ENCODE measurements around the gene DNAL1.
A peak's percentile ranks its signal among the peaks of the same experiment; 100 is the strongest.

The DNAL1 gene

DNA sequence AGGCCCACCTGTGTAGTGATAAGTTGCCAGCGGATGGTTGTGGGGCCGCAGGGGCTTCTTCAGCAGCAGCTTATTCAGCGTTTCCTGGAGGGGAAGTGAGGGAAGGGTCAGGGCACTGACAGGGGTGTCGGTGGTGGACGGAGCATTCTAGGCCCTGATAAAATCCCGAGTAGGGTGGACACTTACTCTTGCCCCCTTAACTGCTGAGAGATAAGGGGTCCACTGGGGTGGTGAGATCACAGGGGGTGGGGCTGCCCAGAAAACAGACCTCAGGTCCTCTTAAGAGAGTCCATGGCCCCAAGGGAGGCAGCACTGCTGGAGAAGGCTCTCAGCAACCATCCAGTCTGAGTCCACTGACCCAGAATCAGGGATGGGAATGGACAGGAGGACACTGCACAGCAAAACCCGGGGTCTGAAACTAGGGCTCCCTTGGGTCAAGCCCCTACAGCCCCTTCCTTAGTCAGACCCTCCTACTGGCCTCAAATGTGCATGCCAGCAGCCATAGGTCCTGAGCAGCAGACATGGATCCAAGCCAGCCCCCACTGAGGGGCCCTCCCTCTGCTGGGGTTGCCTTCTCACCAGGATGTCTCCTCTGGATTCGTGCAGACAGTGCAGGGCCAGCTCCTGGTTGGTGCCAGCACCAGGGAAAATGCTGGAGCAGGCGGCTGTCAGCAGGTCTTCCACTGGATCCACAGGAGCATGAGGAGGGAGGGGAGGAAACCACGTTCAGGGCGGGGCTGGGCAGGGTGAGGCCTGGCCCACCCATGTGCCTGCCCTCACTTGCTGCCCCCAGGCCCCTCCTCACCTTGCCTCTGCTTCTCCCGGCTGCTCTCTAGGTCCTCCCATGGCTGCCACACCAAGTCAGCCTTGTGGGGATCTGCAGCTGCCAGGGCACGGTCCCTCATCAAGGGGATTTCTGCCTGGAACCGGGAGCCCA is 81.5 kb downstream of the DNAL1 start:
- peaks cover 54% of the 10 kb centered on the region for H3K36me3 ChIP-seq (ENCODE audit: control insufficient read depth, insufficient read depth, low read length, severe bottlenecking)
- peaks cover 62% of the 10 kb centered on the region for H3K4me1 ChIP-seq (ENCODE audit: control insufficient read depth, insufficient read depth, low read length)
- no peaks in the 10 kb centered on the region for H3K9me3 ChIP-seq (ENCODE audit: control insufficient read depth, low read length)
- H3K27me3 ChIP-seq (replicated peaks; ENCODE audit: control insufficient read depth, insufficient read depth, low read length) = no peaks in the 10 kb centered on the region
- DNase-seq (ENCODE audit: low read depth) = no peak
- H3K9ac ChIP-seq (ENCODE audit: low read length) = peak overlapping the region; percentile 88
- no peak overlapping the region for H3K4me3 ChIP-seq (ENCODE audit: low read length)

DNA sequence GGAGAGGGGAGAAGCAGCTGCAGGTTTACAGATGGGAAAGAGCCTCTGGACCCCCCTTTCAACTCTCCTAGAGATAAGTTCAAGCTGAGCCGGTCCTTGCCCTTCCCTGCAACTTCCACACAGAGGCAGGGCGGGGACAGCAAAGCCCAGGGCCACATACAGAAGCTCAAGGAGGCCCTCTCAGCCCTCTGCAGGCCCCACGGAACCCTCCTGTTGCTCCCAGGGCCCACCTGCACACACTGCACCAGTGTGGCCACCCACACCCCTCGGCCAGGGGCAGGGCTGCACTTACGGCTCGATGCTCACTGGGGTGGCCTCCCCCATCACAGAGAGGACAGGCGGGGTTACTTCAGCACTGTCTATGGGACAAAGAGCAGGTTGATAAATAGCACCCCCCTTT is 82.4 kb downstream of the DNAL1 start:
- no peaks in the 10 kb centered on the region for H3K9me3 ChIP-seq (ENCODE audit: control insufficient read depth, low read length)
- H3K27me3 ChIP-seq (replicated peaks; ENCODE audit: control insufficient read depth, insufficient read depth, low read length) = no peaks in the 10 kb centered on the region
- peak overlapping the region; percentile 88 for H3K9ac ChIP-seq (ENCODE audit: low read length)
- DNase-seq (ENCODE audit: low read depth) = no peak
- peaks cover 62% of the 10 kb centered on the region for H3K4me1 ChIP-seq (ENCODE audit: control insufficient read depth, insufficient read depth, low read length)
- H3K36me3 ChIP-seq (ENCODE audit: control insufficient read depth, insufficient read depth, low read length, severe bottlenecking) = peaks cover 49% of the 10 kb centered on the region
- H3K4me3 ChIP-seq (ENCODE audit: low read length) = no peak overlapping the region

DNA sequence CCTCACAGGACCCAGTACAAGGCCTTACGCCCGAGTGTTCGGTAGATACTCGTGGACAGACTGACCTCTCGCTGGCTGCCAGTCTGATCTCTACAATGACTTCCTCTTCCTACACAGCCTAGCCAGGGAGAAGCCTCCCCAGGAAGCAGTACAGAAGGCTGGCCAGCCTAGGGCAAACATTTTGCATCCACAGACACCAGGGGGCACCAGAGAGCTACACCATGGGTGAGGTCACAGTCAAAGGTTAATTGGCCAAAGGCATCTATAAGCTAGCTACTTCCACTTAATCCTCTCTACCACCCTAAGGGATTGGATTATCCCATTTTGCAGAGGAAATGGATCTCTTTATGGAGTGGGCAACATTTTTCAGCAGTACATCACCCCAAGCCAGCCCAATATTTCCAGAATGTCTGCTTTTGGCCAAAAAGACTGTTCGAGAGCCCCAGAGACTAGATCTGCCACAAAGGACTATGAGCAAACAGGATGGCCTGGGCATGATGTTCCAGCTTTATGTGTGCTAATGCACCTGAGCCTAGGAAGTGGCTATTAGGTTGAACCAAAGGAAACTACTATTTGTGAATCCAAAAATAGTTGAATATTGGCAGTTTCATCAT is 84.0 kb downstream of the DNAL1 start:
- Histone ChIP-seq H3K36me3 (ENCODE audit: control insufficient read depth, insufficient read depth, low read length, severe bottlenecking) (peaks cover 44% of the 10 kb centered on the region), H3K9me3 (ENCODE audit: control insufficient read depth, low read length) (no peaks in the 10 kb centered on the region), H3K4me3 (ENCODE audit: low read length) (no peak overlapping the region), H3K4me1 (ENCODE audit: control insufficient read depth, insufficient read depth, low read length) (peaks cover 45% of the 10 kb centered on the region), H3K9ac (ENCODE audit: low read length) (peak overlapping the region; percentile 88), H3K27me3 (replicated peaks; ENCODE audit: control insufficient read depth, insufficient read depth, low read length) (no peaks in the 10 kb centered on the region)
- peak; percentile 78 for DNase-seq (ENCODE audit: low read depth)

DNA sequence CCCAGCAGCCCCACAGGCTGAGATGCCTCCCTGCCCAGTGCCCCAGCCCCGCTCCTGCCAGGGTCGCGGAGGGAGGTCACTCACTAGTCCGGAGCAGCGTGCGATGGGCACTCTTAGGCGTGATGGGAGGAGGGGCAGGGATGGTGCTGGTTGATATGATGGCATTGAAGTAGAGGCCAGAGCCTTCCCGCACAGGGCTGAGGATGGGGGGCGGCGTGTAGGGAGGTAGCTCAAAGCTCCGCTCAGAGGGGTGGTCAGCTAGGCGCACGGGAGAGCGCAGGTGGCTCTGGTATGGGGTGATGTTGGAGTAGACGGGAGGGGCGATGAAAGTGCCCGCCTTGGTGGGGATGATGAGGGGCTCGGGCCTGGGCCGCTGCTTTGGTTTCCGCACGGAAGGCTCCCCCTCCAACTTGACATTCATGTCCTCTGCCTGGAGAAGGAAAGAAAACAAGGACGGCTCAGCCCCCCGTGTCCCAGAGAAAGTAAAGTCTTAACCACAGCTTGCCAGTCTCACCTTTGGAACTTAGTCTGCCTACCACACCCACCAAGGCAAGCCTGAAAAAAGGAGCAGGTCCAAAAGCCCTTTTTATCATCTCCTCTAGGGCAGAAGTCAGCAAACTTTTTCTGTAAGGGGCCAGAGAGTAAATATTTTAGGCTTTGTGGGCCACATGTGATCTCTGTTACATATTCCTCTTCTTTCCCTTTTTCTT is 84.9 kb downstream of the DNAL1 start:
- Histone ChIP-seq H3K27me3 (replicated peaks; ENCODE audit: control insufficient read depth, insufficient read depth, low read length) (no peaks in the 10 kb centered on the region), H3K9ac (ENCODE audit: low read length) (peak overlapping the region; percentile 20), H3K4me3 (ENCODE audit: low read length) (no peak overlapping the region), H3K9me3 (ENCODE audit: control insufficient read depth, low read length) (no peaks in the 10 kb centered on the region), H3K4me1 (ENCODE audit: control insufficient read depth, insufficient read depth, low read length) (peaks cover 41% of the 10 kb centered on the region), H3K36me3 (ENCODE audit: control insufficient read depth, insufficient read depth, low read length, severe bottlenecking) (peaks cover 51% of the 10 kb centered on the region)
- DNase-seq (ENCODE audit: low read depth) = no peak

DNA sequence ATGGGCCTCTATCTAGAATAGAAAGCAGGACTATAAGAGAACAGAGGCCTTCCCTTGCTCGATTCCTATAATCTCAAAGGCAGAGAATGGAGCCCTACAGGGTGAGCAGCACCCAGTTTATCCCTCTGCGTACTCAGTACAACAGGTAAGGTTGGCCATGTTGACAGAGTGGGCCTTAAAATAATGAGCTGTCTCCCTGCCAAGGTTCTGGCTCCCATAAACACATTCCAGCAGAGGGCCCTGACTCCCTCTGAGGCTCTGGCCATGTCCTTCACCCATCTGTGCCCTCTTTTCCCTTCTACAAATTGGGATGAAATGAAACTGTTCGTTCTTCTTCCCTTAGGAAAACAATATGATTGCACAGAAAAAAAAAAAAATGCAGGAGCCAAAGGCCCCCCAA is 86.3 kb downstream of the DNAL1 start:
- H3K4me1 ChIP-seq (ENCODE audit: control insufficient read depth, insufficient read depth, low read length) = peaks cover 27% of the 10 kb centered on the region
- H3K27me3 ChIP-seq (replicated peaks; ENCODE audit: control insufficient read depth, insufficient read depth, low read length) = no peaks in the 10 kb centered on the region
- H3K4me3 ChIP-seq (ENCODE audit: low read length) = no peak overlapping the region
- H3K36me3 ChIP-seq (ENCODE audit: control insufficient read depth, insufficient read depth, low read length, severe bottlenecking) = peaks cover 56% of the 10 kb centered on the region
- H3K9ac ChIP-seq (ENCODE audit: low read length) = no peak overlapping the region
- no peaks in the 10 kb centered on the region for H3K9me3 ChIP-seq (ENCODE audit: control insufficient read depth, low read length)
- DNase-seq (ENCODE audit: low read depth) = no peak

DNA sequence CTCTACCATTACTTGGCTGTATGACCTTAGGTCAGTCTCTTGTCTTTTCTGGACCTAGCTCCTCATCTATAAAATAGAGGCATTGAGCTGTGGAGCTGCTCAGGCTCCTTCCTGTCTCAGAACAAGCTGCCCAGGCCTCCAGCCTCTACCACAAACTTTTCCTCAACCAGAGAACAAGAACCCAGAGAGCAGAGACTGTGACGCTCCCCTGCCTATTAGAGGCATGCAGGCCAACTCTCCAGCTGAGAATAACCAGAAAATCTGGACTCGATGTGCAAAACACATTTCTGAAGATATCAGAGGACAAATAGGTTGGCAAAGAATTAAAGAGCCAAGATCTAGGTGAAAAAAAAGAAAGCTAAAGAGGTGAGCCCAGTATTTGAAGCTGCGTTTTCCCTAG is 87.2 kb downstream of the DNAL1 start:
- no peak overlapping the region for H3K4me3 ChIP-seq (ENCODE audit: low read length)
- H3K36me3 ChIP-seq (ENCODE audit: control insufficient read depth, insufficient read depth, low read length, severe bottlenecking) = peaks cover 53% of the 10 kb centered on the region
- H3K27me3 ChIP-seq (replicated peaks; ENCODE audit: control insufficient read depth, insufficient read depth, low read length) = no peaks in the 10 kb centered on the region
- DNase-seq (ENCODE audit: low read depth) = no peak
- H3K9ac ChIP-seq (ENCODE audit: low read length) = no peak overlapping the region
- H3K4me1 ChIP-seq (ENCODE audit: control insufficient read depth, insufficient read depth, low read length) = peaks cover 18% of the 10 kb centered on the region
- no peaks in the 10 kb centered on the region for H3K9me3 ChIP-seq (ENCODE audit: control insufficient read depth, low read length)

DNA sequence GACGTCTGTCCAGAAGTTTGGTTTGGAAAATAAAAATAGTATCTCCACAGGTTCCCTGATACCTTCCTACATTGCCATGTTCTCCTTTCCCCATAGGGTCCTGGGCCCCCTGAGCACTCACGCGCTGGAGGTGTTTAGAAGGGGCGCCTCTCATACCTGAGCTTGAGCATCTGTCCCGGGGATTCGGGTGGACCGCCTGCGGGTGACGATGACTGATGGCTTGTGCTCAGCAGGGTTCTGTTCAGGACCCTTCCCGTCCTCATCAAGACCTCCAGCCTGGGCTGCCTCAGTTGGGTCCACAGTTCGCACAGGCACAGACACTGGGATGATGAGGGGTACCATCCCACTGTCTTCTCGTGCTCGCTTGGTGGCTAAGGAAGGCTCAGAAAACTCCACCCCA is 92.1 kb downstream of the DNAL1 start:
- Histone ChIP-seq H3K36me3 (ENCODE audit: control insufficient read depth, insufficient read depth, low read length, severe bottlenecking) (peaks cover 55% of the 10 kb centered on the region), H3K9me3 (ENCODE audit: control insufficient read depth, low read length) (no peaks in the 10 kb centered on the region), H3K4me1 (ENCODE audit: control insufficient read depth, insufficient read depth, low read length) (peaks cover 25% of the 10 kb centered on the region), H3K4me3 (ENCODE audit: low read length) (no peak overlapping the region), H3K27me3 (replicated peaks; ENCODE audit: control insufficient read depth, insufficient read depth, low read length) (no peaks in the 10 kb centered on the region), H3K9ac (ENCODE audit: low read length) (no peak overlapping the region)
- no peak for DNase-seq (ENCODE audit: low read depth)

DNA sequence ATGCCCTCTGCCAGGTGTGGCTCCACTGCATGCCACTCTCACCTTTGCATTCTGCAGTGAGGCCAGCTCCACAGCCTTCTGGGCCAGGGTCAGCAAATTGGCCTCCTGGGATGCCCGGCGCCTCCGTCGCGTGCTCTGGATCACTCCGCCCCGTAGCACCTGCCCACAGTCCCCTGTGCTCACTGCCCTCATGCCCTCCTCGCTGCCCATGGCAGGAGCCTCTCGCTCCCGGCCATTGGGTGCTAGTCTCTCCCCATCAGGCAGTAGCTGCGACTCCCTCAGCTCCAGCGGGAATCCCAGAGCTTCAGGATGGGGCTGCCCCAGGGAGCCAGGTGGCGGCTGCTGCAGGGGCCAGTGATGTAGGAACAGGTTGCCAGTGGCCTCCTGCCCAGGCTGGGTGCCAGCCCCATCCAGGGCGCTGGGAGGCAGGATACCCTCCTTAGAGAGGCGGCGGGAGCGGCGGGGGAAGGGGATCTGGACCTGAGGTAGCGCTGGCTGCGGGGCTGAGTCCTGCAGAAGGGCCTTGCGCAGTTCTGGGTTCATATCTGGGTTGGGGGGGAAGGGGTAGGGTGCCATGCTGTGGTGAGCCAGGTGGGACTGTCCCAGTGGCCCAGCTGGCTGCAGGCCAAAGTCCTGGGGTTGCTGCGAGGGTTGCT is 93.9 kb downstream of the DNAL1 start:
- H3K4me3 ChIP-seq (ENCODE audit: low read length) = no peak overlapping the region
- H3K9me3 ChIP-seq (ENCODE audit: control insufficient read depth, low read length) = no peaks in the 10 kb centered on the region
- H3K36me3 ChIP-seq (ENCODE audit: control insufficient read depth, insufficient read depth, low read length, severe bottlenecking) = peaks cover 55% of the 10 kb centered on the region
- no peak for DNase-seq (ENCODE audit: low read depth)
- peaks cover 43% of the 10 kb centered on the region for H3K4me1 ChIP-seq (ENCODE audit: control insufficient read depth, insufficient read depth, low read length)
- H3K9ac ChIP-seq (ENCODE audit: low read length) = no peak overlapping the region
- no peaks in the 10 kb centered on the region for H3K27me3 ChIP-seq (replicated peaks; ENCODE audit: control insufficient read depth, insufficient read depth, low read length)

DNA sequence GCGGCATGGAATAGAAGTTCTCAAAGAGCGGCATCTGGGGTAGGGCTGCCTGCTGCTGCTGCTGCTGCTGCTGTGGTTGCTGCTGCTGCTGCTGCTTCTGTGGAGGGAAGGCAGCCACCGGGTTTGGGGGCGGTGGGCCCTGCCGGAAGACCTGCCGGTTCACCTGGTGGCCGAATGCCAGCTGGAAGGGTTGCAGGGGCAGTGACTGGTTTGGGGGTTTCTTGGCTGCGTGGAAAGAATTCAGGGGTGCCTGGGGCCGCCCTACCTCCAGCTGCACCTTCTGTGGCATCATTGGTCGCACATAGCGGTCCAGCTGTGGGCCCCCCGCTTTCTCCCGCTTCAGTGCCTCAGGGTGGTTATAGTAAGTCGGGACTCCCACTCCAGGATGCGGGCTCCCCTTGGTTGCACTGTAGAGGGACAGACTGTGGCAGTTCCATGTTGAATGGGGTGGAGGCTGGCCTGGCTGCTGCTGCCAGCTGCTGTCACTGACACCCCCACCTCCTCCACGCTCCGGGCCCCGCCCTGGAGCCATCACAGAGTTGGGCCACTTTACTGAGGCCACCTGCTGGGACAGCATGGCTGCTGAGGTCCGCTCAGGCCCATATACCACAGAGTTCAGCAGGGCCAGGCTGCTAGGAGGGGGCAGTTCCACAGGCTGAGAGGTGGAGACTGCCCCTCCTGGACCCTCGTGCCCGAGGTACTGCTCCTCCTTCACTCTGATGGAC is 94.5 kb downstream of the DNAL1 start:
- H3K4me1 ChIP-seq (ENCODE audit: control insufficient read depth, insufficient read depth, low read length) = peaks cover 50% of the 10 kb centered on the region
- H3K9me3 ChIP-seq (ENCODE audit: control insufficient read depth, low read length) = no peaks in the 10 kb centered on the region
- DNase-seq (ENCODE audit: low read depth) = no peak
- H3K36me3 ChIP-seq (ENCODE audit: control insufficient read depth, insufficient read depth, low read length, severe bottlenecking) = peaks cover 52% of the 10 kb centered on the region
- no peak overlapping the region for H3K4me3 ChIP-seq (ENCODE audit: low read length)
- H3K9ac ChIP-seq (ENCODE audit: low read length) = no peak overlapping the region
- H3K27me3 ChIP-seq (replicated peaks; ENCODE audit: control insufficient read depth, insufficient read depth, low read length) = no peaks in the 10 kb centered on the region

DNA sequence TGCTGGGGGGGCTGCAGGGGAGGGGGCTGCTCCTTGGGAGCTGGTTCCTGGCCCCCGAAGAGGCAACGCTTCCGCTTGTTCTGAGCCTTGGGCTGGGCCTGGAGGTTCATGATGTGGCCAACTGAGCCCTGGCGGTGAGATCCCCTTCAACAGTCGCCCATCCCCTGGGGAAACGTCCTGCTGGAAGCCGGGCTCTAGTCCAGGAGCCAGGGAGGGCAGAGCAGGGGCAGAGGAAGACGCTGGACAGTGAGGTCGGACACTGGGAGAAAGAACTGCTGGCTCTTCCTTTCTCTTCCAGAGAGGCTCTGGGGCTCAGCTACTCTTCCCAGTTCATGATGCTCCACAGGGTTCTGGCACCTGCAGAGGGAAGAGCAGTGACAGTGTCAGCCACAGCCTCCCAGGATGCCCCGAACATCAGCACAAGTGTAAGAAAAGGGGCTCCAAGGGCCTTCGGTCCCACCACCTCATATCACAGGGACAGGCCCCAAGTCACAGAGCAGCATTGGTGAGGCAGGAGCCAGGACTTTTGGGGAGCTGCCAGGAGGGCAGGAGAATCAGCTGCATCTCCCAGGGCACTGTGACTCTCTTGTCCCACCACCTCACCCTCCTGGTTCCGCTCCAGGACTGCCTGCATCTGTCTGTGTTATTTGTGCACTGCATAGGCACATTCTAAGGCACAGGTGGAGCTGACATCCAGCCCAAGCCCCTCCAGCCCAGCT is 95.3 kb downstream of the DNAL1 start:
- DNase-seq (ENCODE audit: low read depth) = no peak
- Histone ChIP-seq H3K4me1 (ENCODE audit: control insufficient read depth, insufficient read depth, low read length) (peaks cover 57% of the 10 kb centered on the region), H3K9ac (ENCODE audit: low read length) (peak overlapping the region; percentile 35)

More for the DNA sequence above, 95.3 kb downstream of the DNAL1 start:
- peak overlapping the region; percentile 70 for H3K4me3 ChIP-seq (ENCODE audit: low read length)
- H3K9me3 ChIP-seq (ENCODE audit: control insufficient read depth, low read length) = no peaks in the 10 kb centered on the region
- H3K27me3 ChIP-seq (replicated peaks; ENCODE audit: control insufficient read depth, insufficient read depth, low read length) = no peaks in the 10 kb centered on the region
- peaks cover 45% of the 10 kb centered on the region for H3K36me3 ChIP-seq (ENCODE audit: control insufficient read depth, insufficient read depth, low read length, severe bottlenecking)

Measured in adipocyte (in vitro differentiated cells).